ENCODE results near the gene PIK3R4.

Gene PIK3R4

GRCh38 chr3:130741946-130742610, 4.6 kb downstream of the PIK3R4 start:
- DNase-seq = no peak

DNA sequence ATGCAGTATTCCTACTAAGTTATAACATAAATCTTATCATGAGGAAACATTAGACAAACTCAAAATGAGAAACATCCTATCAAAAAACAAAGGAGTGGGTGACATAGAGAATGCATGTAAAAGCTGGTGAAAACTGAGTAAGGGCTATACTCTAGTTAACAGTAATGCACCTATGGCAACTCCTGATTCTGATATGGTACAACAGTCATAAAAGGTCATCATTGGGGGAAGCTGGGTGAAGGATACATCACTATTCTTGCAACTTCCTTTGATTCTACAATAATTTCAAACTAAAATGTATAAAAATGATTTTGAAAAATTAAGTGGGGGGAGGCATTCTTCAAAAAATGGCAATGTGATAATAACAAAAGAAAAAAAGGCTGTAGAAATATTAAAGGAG, 6.8 kb downstream of the PIK3R4 start:
- DNase-seq = no peak

DNA sequence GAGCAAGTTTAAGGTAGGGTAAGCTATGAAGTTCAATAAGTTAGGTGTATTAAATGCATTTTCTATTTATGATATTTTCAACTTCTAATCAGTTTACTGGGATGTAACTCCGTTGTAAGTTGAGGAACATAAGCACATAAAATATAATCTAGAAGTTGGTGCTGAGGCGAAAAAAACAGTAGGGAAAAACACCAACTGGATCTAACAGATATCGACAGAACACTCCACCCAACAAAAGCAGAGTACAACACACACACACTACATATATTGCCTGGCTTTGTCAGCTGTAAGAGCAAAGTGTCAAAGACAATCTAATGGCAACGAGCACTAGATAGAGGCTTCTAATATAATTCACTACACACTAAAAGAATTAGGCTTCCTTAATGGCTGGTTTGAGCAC, 8.4 kb downstream of the PIK3R4 start:
- DNase-seq = no peak

DNA sequence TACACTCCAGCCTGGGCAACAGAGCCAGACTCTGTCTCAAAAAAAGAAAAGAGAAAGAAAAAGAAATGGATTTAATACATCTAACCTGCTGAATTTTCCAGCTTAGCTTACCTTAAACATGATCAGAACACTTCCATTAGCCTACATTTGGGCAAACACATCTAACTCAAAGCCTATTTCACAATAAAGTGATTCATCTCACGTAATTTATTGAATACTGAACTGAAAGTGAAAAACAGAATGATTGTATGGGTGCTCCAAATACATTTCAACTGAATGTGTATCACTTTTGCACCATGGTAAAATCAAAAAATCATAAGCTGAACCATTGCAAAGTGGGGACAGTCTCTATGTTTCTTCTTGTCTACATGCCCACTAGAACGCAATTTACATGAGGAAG, 9.0 kb downstream of the PIK3R4 start:
- no peak for DNase-seq

- no peak for DNase-seq
These were observed 13.3 kb downstream of the PIK3R4 start for GRCh38 chr3:130733236-130733875.

DNA sequence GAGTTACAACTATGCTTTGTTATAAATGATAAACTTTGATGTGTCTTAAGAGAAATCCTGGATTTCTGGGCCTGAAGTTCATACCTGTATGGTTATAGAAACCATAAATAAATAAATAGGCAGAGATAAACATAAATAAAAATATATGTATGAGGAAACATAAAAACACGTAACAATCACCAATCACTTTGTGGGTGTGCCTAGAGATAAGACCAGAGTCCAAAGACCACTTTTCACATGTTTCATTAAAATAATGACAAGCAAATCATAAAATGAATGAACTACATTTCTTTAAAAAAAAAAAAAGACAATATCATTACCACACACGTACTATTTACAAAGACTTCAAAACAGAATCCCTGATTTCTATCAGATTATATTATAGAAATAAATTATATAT, 14.1 kb downstream of the PIK3R4 start:
- no peak for DNase-seq

- DNase-seq = no peak
These were observed 14.8 kb downstream of the PIK3R4 start for GRCh38 chr3:130731817-130732216.

DNA sequence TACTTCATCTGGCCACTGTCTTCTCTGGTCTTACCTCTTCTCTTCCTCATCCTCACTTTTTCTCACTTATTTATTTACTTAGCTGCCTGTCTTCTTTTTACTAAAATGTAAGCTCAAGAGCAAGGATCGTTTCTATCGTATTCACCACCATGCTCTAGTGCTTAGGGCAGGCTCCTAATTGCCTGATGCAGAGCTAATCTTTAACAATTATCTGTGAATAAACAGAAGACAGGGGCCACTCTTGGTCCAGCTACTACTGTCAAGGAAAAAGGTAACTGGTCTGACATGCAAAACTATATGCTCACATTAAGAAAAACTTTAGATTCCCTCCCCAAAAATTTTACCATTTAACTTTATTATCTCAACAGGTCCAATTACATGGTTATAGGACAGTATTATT, 17.5 kb downstream of the PIK3R4 start:
- no peak for DNase-seq

GRCh38 chr3:130728037-130728436, 18.6 kb downstream of the PIK3R4 start:
- DNase-seq = no peak

GRCh38 chr3:130725746-130726145, 20.9 kb downstream of the PIK3R4 start:
- no peak for DNase-seq

DNA sequence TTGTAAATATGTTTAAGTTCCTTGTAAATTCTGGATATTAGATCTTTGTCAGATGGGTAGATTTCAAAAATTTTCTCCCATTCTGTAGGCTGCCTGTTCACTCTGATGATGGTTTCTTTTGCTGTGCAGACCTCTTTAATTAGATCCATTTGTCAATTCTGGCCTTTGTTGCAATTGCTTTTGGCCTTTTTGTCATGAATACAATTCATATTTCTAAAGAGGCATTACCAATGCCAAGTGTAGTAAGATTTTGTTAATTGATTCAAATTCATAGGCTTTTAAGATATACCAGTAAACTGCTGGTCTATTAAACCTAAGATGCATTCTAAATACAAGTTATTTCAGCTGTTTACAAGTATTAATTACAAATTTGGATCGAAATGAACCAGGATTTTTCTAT, 31.0 kb downstream of the PIK3R4 start:
- DNase-seq = no peak

- no peak for DNase-seq
These were observed 33.8 kb downstream of the PIK3R4 start for GRCh38 chr3:130712718-130713423.

GRCh38 chr3:130711565-130712324, 34.9 kb downstream of the PIK3R4 start:
- DNase-seq = no peak

DNA sequence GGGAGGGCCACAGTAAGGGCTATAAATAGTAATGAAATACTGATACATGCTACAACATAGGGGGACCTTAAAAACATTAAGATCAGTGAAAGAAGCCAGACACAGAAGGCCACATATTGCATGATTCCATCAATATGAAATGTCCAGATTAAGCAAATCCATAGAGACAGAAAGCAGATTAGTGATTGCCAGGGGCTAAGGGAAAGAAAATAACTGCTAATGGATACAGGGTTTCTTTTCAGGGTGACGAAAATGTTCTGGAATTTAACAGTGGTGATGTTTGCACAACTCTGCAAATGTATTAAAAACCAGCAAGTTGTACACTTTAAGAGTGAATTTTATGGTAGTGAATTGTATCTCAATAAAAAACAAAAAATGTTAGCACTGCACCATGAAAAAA, 37.0 kb downstream of the PIK3R4 start:
- no peak for DNase-seq

DNA sequence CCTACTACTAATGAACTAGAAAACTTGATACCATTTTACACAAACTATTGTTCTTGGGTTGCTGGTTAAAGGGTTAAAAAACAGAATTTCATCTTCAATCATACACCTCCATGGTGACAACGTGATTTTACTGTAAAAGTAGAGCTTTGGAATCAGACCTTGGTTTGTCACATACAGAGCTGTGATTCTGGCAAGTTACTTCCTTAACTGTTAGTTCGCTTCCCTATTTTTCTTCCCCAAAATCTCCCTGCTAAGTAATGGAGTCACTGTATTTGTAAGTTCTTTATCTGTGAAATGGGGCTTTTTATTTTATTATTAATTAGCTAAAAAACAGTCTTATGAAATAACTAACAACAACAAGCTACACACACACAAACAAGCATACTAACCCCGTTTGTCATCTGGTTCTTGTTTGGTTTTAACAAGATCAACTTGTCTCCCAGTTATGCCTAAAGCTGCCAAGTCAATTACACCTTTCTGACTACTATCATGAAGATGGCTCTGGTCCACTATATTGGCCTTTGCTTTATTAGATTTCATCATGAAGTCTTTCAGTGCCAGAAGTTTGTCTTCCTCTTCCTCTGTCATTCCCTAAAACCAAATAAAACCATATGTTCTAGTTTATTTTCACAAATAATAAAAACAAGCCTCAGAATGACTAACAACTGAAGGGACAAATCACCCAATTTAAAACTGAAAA, 38.6 kb downstream of the PIK3R4 start:
- no peak for DNase-seq

DNA sequence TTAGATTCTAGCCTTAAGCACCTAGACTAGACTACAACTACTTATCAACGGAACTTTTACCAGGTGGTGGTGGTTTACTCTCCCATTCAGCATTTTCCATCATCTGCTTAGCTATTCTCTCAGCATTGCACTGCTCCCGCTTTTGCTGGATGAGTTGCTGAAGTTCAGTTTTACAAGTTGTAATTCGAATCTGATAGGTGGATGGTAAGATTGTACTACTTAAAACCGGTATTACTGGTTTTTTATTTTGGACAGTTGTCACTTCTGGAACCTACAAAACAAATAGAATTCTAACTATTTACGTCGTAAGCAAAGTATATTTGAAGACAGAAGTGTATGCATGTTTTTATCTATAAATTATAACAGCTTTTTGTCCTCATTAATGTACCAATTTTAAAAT, 41.1 kb downstream of the PIK3R4 start:
- no peak for DNase-seq

DNA sequence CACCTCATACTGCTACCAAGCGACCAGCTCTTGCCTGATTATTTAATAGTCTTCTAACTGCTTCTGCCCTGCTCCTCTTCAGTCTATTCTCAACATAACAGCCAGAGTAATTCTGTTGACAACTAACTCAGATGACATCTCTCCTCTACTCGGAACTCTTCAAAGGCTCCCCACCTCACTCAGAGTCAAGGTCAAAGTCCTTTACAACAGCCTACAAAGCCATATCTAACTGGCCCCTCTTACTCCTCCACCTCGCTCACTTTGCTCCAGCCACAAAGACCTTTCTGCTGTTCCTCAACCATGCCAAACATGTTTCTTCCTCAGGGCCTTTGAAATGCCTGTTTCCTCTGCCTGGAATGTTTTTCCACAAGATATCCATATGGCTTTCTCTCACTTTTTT, 43.6 kb downstream of the PIK3R4 start:
- DNase-seq = no peak

DNA sequence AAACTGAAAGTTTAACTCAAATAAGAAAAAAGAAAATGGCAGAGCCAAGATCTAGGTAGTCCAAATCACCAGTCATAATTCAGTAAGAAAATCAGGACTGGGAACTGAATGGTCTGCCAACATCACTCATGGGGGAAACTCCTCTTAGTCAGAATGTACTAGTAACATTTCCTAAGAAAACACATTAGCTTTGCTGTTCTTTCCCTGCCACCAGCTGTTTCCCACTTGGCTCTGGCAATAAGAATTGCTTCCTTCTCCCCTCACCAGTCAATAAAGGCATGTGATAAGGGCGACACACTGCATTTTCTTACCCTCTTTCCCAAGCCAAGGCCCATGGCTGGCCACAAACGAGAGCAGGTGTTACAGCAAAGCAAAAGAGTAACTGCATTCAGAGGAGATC, 46.1 kb downstream of the PIK3R4 start:
- no peak for DNase-seq

DNA sequence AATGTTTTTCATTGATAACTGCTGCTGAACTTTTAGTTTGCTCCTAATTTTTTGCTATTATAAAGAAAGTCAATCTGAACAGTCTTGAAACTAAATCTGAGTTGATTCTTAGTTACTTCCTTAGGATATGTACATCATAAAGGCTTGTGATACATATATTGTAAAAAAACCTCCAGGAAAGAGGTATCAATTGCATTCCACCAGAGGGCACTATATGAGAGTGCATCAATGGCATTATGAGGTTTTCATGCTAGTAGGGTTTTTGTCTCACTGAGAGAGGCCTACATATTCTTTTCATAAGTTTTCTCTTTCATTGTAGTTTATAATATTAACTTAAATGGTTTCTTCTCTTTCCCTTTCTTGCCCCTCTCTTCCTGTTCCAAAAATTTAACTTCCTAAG, 46.9 kb downstream of the PIK3R4 start:
- no peak for DNase-seq

DNA sequence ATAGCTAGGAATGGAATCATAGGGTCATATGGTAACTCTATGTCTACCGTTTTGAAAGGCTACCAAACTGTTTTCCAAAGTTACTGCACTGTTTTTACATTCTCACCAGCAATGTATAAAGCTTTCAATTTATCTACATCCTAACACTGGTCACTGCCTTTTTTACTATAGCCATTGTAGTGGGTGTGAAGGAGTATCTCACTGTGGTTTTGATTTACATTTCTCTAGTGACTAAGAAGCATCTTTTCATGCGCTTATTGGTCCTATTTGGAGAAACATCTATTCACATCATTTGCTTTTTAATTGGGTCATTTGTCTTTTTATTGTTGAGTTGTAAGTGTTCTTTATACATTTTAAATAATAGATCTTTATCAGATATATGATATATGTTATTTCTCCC, 53.3 kb downstream of the PIK3R4 start:
- no peak for DNase-seq

GRCh38 chr3:130692455-130692854, 54.2 kb downstream of the PIK3R4 start:
- DNase-seq = no peak

All from nucleus accumbens (tissue), 56 donors.